ENCODE measurements around the gene RAB1B. TPM values are rescaled to one million over a fixed set of nuclear protein-coding genes. Genes with fewer than 3 reads are reported as not detected.
"Not testable (repeated sequence)": the region's sequence is repeated elsewhere in the genome, so short reads cannot be mapped to it uniquely, and the experiment has no call there.

Gene RAB1B
- total and polyA plus RNA-seq, 4 donors: 78.6 to 203 (median 168) TPM

DNA sequence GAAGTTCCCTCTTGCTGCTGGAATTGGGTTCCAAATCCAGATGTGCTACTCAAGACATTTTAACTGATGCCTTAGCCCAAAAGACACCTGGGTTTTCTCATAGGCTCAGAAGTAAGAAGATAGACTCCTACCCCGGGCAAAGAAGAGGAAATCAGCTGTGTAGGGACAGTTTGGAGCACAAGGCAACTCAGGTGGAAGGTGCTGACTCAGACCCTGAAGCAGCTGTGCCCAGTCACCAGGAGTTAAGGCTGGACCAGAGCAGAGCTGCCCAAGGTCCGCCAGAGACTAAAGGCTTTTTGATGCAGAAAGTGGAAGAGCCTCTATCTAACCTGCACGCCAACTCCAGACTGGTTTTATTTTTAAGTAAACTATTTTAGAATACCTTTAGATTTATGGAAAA is 20.6 kb upstream of the RAB1B start:
- TF ChIP-seq CTCF (IDR thresholded peaks at IDR 0.05; ENCODE audit: control extremely low read depth, extremely low read depth): no peak
- Histone ChIP-seq H3K9me3 (ENCODE audit: control insufficient read depth in 4 of 4, insufficient read depth in 3 of 4, low read length in 3 of 4) (no peaks in the 10 kb centered on the region), H3K4me1 (ENCODE audit: control insufficient read depth in 5 of 5, insufficient read depth in 5 of 5, low read length in 5 of 5) (no peaks in the 10 kb centered on the region), H3K27me3 (ENCODE audit: control insufficient read depth in 3 of 3, insufficient read depth in 3 of 3, low read length in 2 of 3) (no peaks in the 10 kb centered on the region), H3K4me3 (no peak overlapping the region), H3K9ac (ENCODE audit: insufficient read depth in 1 of 2, low read length in 2 of 2) (no peak overlapping the region), H3K27ac (ENCODE audit: low read depth in 1 of 2, low read length in 1 of 2) (no peak overlapping the region), H3K36me3 (ENCODE audit: control insufficient read depth in 4 of 4, insufficient read depth in 4 of 4, low read length in 4 of 4) (peaks cover 0 to 28% (median 9%) of the 10 kb centered on the region in 4 donors)
- ATAC-seq (ENCODE audit: insufficient read depth, low FRiP score): no peak
- 88 to 92% methylated on average over 3 of the region's 3 CpGs for WGBS, 2 donors
- DNase-seq: no peak

DNA sequence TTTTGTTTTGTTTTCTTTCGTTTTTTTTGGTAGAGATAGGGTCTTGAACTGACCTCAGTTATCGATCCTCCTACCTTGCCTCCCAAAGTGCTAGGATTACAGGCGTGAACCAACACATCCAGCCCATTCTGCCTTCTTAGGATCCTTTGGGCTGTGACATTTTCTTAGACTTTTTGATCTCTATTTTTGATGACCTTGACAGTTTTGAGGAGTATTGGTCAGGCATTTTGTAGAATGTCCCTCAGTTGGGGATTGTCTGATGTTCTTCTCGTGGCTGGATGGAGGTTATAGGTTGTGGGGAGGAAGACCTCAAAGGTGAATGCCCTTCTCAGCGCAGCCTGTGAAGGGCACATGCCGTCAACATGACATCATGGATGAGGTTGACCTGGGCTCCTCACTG is 19.5 kb upstream of the RAB1B start:
- H3K4me3 ChIP-seq: no peak overlapping the region
- ATAC-seq (ENCODE audit: insufficient read depth, low FRiP score) (no peak), DNase-seq (no peak)
- H3K27ac ChIP-seq (ENCODE audit: low read depth in 1 of 2, low read length in 1 of 2): no peak overlapping the region
- H3K9ac ChIP-seq (ENCODE audit: insufficient read depth in 1 of 2, low read length in 2 of 2): no peak overlapping the region
- H3K4me1 ChIP-seq (ENCODE audit: control insufficient read depth in 5 of 5, insufficient read depth in 5 of 5, low read length in 5 of 5): peaks cover 0 to 6% (median 0%) of the 10 kb centered on the region in 5 donors
- WGBS, 2 donors: 88 to 94% methylated on average over 6 of the region's 6 CpGs
- H3K9me3 ChIP-seq (ENCODE audit: control insufficient read depth in 4 of 4, insufficient read depth in 3 of 4, low read length in 3 of 4): no peaks in the 10 kb centered on the region
- H3K36me3 ChIP-seq (ENCODE audit: control insufficient read depth in 4 of 4, insufficient read depth in 4 of 4, low read length in 4 of 4): peaks cover 0 to 18% (median 8%) of the 10 kb centered on the region in 4 donors
- no peaks in the 10 kb centered on the region for H3K27me3 ChIP-seq (ENCODE audit: control insufficient read depth in 3 of 3, insufficient read depth in 3 of 3, low read length in 2 of 3)
- TF ChIP-seq CTCF (IDR thresholded peaks at IDR 0.05; ENCODE audit: control extremely low read depth, extremely low read depth): no peak

DNA sequence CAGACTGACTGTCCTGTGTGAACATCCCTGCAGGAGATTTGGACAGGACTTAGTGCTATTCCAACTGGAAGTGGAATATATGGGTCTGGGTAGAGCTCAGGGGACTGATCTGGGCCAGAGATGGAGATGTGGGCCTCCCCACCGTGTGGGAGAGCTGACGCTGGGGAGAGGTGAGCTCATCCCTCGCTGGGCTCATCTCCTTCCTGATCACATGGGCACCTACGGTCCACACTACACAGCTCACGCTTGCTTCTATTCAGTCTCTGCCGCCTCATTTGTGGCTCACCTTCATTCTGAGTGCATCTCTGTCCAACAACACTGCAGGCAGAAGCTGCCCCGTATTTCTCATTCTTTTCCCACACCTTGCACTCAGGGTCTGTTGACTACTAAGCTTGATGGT is 16.6 kb upstream of the RAB1B start:
- H3K36me3 ChIP-seq (ENCODE audit: control insufficient read depth in 4 of 4, insufficient read depth in 4 of 4, low read length in 4 of 4): peaks cover 0 to 9% (median 5%) of the 10 kb centered on the region in 4 donors
- no peak overlapping the region for H3K27ac ChIP-seq (ENCODE audit: low read depth in 1 of 2, low read length in 1 of 2)
- 78 to 80% methylated on average over 7 of the region's 7 CpGs for WGBS, 2 donors
- H3K27me3 ChIP-seq (ENCODE audit: control insufficient read depth in 3 of 3, insufficient read depth in 3 of 3, low read length in 2 of 3): no peaks in the 10 kb centered on the region
- no peak overlapping the region for H3K9ac ChIP-seq (ENCODE audit: insufficient read depth in 1 of 2, low read length in 2 of 2)
- DNase-seq (no peak), ATAC-seq (ENCODE audit: insufficient read depth, low FRiP score) (no peak)
- peaks cover 0 to 6% (median 0%) of the 10 kb centered on the region in 5 donors for H3K4me1 ChIP-seq (ENCODE audit: control insufficient read depth in 5 of 5, insufficient read depth in 5 of 5, low read length in 5 of 5)
- no peaks in the 10 kb centered on the region for H3K9me3 ChIP-seq (ENCODE audit: control insufficient read depth in 4 of 4, insufficient read depth in 3 of 4, low read length in 3 of 4)
- no peak for TF ChIP-seq CTCF (IDR thresholded peaks at IDR 0.05; ENCODE audit: control extremely low read depth, extremely low read depth)
- H3K4me3 ChIP-seq: no peak overlapping the region

GRCh38 chr11:66253081-66253480 is 15.4 kb upstream of the RAB1B start:
- not testable (repeated sequence) for ATAC-seq (ENCODE audit: insufficient read depth, low FRiP score); H3K27ac ChIP-seq (ENCODE audit: low read depth in 1 of 2, low read length in 1 of 2); H3K9me3 ChIP-seq (ENCODE audit: control insufficient read depth in 4 of 4, insufficient read depth in 3 of 4, low read length in 3 of 4); DNase-seq; H3K4me1 ChIP-seq (ENCODE audit: control insufficient read depth in 5 of 5, insufficient read depth in 5 of 5, low read length in 5 of 5); H3K9ac ChIP-seq (ENCODE audit: insufficient read depth in 1 of 2, low read length in 2 of 2); H3K27me3 ChIP-seq (ENCODE audit: control insufficient read depth in 3 of 3, insufficient read depth in 3 of 3, low read length in 2 of 3); H3K4me3 ChIP-seq; H3K36me3 ChIP-seq (ENCODE audit: control insufficient read depth in 4 of 4, insufficient read depth in 4 of 4, low read length in 4 of 4)
- WGBS, 2 donors: 59 to 92% methylated on average over 6 of the region's 6 CpGs
